Pancreas (tissue), 10 donors: ENCODE measurements around the gene ARHGAP20. TPM values are rescaled to one million over a fixed set of nuclear protein-coding genes. Genes with fewer than 3 reads are reported as not detected.

Experiments used
- ATAC-seq, 4 donors: fragments of 200-7000 bp; cut with Tn5 transposase; one replicate each; pipeline versions ENCODE4 v1.8.0 to v1.9.1; 2020; ENCODE audit warnings: mild to moderate bottlenecking in 4 of 4, moderate library complexity in 4 of 4
- DNase-seq, 6 donors: peaks; one replicate each; pipeline ENCODE4 v3.0.0-alpha.2; 2020
- FAIRE-seq: peaks from 2 replicates; lab custom pipeline; 2012; peaks lifted over from hg19 to GRCh38; lab: Jason Lieb, UNC
- H3K27ac ChIP-seq, 4 donors: fragments of 200-600 bp; sonication (generic); 1 replicate in 3 of 4; 2 replicates in 1 of 4; pipeline versions ENCODE4 v1.5.0 to v1.8.0; 2020
- H3K27me3 ChIP-seq, 4 donors: fragments of 200-600 bp; one replicate each; pipeline ENCODE4 v1.8.0; 2021
- H3K36me3 ChIP-seq, 3 donors: fragments of 200-600 bp; sonication (generic) in 1 of 3; one replicate each; pipeline versions ENCODE4 v1.5.0 to v1.8.0; 2020 to 2021
- H3K4me1 ChIP-seq, 3 donors: fragments of 200-600 bp; one replicate each; pipeline ENCODE4 v1.8.0; 2021
- H3K4me3 ChIP-seq, 4 donors: fragments of 200-600 bp; sonication (generic) in 2 of 4; one replicate each; pipeline versions ENCODE4 v1.5.0 to v1.8.0; 2020 to 2021
- H3K9me3 ChIP-seq, 4 donors: fragments of 200-600 bp; one replicate each; pipeline ENCODE4 v1.8.0; 2021
- CTCF ChIP-seq, 4 donors: fragments of 200-600 bp; sonication (generic) in 3 of 4; IDR thresholded peaks; one replicate each; pipeline versions ENCODE4 v1.5.0 to v1.8.0; 2021; ENCODE audit warnings: antibody characterized with exemption in 4 of 4
- WGBS, 2 donors: extraction: QIAGEN DNeasy Blood & Tissue Kit; methylation state at CpG; one replicate each; pipeline ENCODE4 v1.1.7; 2013; 5-methylcytosine and 5-hydroxymethylcytosine counted together
- intact Hi-C, 3 donors: fragments of 100-400 bp; cut with DNase I; formaldehyde crosslinking; loops; one replicate each; pipeline versions ENCODE4 v1.11.1 to v1.14.2; 2022
- polyA plus RNA-seq, 2 donors: library from polyadenylated mRNA; stranded (reverse); fragments of 200-250 nt; gene quantifications; one replicate each; pipeline ENCODE4 v1.2.3, GENCODE V29; 2013
- total RNA-seq, 6 donors: library from RNA; stranded (reverse); fragmentation: NEBNext Ultra II Directional in 4 of 6; extraction: Animal tissue kit (Norgen Biotek cat#: 25700) in 4 of 6; gene quantifications; one replicate each; pipeline versions ENCODE4 v1.2.1 to v1.2.4, GENCODE V29; 2021 to 2023
- donor health status: healthy with polysubstance abuse.
- donor health status: DM: no; HTN: no; CAD: no; lungs with moderate emphysema.
- donor health status: DM: no; HTN: no; CAD: no.
- donor health status: control.
- donor health status: control.
- donor health status: Bipolar disorder and iron deficiency.
- donor health status: DM: yes; HTN: yes; CAD: no.
- donor health status: DM: no; HTN: no; CAD: no.
- donor health status: DM: no; HTN: no; CAD: no.
- donor health status: DM: yes; HTN: yes; CAD: no.

ARHGAP20 gene
- total and polyA plus RNA-seq, 8 donors = 0.05 to 0.61 (median 0.16) TPM

GRCh38 chr11:110724358-110724757 is 12.1 kb upstream of the ARHGAP20 start:
- no peak for TF ChIP-seq CTCF (IDR thresholded peaks at IDR 0.05)
- 60 to 81% methylated on average over 2 of the region's 2 CpGs for WGBS, 2 donors
- no peaks in the 10 kb centered on the region for H3K27me3 ChIP-seq
- H3K4me3 ChIP-seq = no peak overlapping the region
- H3K9me3 ChIP-seq = no peaks in the 10 kb centered on the region
- FAIRE-seq (no peak), DNase-seq (no peak), ATAC-seq (no peak)
- intact Hi-C loops = no loop called here
- no peak overlapping the region for H3K27ac ChIP-seq
- H3K4me1 ChIP-seq = no peaks in the 10 kb centered on the region
- H3K36me3 ChIP-seq = no peaks in the 10 kb centered on the region

GRCh38 chr11:110720431-110721275 is 8.4 kb upstream of the ARHGAP20 start:
- intact Hi-C loops = no loop called here
- no peak for TF ChIP-seq CTCF (IDR thresholded peaks at IDR 0.05)
- FAIRE-seq = no peak

GRCh38 chr11:110716361-110716760 is 4.1 kb upstream of the ARHGAP20 start:
- no peak for DNase-seq
- ATAC-seq = no peak
- no peaks in the 10 kb centered on the region for H3K27me3 ChIP-seq
- no peaks in the 10 kb centered on the region for H3K36me3 ChIP-seq
- H3K9me3 ChIP-seq = no peaks in the 10 kb centered on the region
- 83 to 89% methylated on average over 2 of the region's 2 CpGs for WGBS, 2 donors
- intact Hi-C loops = no loop called here
- H3K4me1 ChIP-seq = peaks cover 0 to 4% (median 0%) of the 10 kb centered on the region in 3 donors
- no peak overlapping the region for H3K27ac ChIP-seq
- no peak for FAIRE-seq
- H3K4me3 ChIP-seq = no peak overlapping the region
- TF ChIP-seq CTCF (IDR thresholded peaks at IDR 0.05) = no peak

More at GRCh38 chr11:110720431-110721275, 8.4 kb upstream of the ARHGAP20 start:
- ATAC-seq (no peak), DNase-seq (no peak)
- Histone ChIP-seq H3K4me3 (no peak overlapping the region), H3K36me3 (no peaks in the 10 kb centered on the region), H3K4me1 (no peaks in the 10 kb centered on the region), H3K27me3 (no peaks in the 10 kb centered on the region), H3K9me3 (no peaks in the 10 kb centered on the region), H3K27ac (no peak overlapping the region)
- WGBS, 2 donors = 28 to 45% methylated on average over 3 of the region's 3 CpGs

GRCh38 chr11:110715541-110715940 is 3.3 kb upstream of the ARHGAP20 start:
- intact Hi-C loops = no loop called here
- peaks cover 0 to 12% (median 5%) of the 10 kb centered on the region in 3 donors for H3K4me1 ChIP-seq
- no peak overlapping the region for H3K4me3 ChIP-seq
- WGBS, 2 donors = 50 to 51% methylated on average over 1 of the region's 1 CpG
- no peak for DNase-seq
- H3K27me3 ChIP-seq = no peaks in the 10 kb centered on the region
- FAIRE-seq = no peak
- H3K27ac ChIP-seq = no peak overlapping the region
- H3K36me3 ChIP-seq = no peaks in the 10 kb centered on the region
- no peaks in the 10 kb centered on the region for H3K9me3 ChIP-seq
- no peak for TF ChIP-seq CTCF (IDR thresholded peaks at IDR 0.05)
- no peak for ATAC-seq

- peaks cover 0 to 12% (median 5%) of the 10 kb centered on the region in 3 donors for H3K4me1 ChIP-seq
- no peak for TF ChIP-seq CTCF (IDR thresholded peaks at IDR 0.05)
- WGBS, 2 donors = 33 to 36% methylated on average over 9 of the region's 9 CpGs
- intact Hi-C loops = no loop called here
- no peak overlapping the region for H3K27ac ChIP-seq
- H3K4me3 ChIP-seq = no peak overlapping the region
- peaks cover 0 to 18% (median 6%) of the 10 kb centered on the region in 4 donors for H3K27me3 ChIP-seq
- no peaks in the 10 kb centered on the region for H3K9me3 ChIP-seq
- no peaks in the 10 kb centered on the region for H3K36me3 ChIP-seq
- no peak for ATAC-seq
- no peak for FAIRE-seq
- no peak for DNase-seq
These were observed 1.2 kb upstream of the ARHGAP20 start for GRCh38 chr11:110713449-110713776.
